Omental fat pad (tissue), 4 donors: ENCODE data around the gene HNMT. TPM values are rescaled to one million over a fixed set of nuclear protein-coding genes. Genes with fewer than 3 reads are reported as not detected.

ENCODE experiments used
- ATAC-seq: fragments of 150-250 bp; one replicate; pipeline ENCODE4 v1.9.1; 2016; ENCODE audit warnings: mild to moderate bottlenecking, moderate library complexity; ENCODE audit not compliant: low FRiP score
- DNase-seq: peaks from one replicate; pipeline ENCODE4 v3.0.0-alpha.2; 2019; ENCODE audit warnings: low spot score
- CTCF ChIP-seq, 3 donors: fragments of 450-650 bp; IDR thresholded peaks; one replicate each; pipeline ENCODE4 v1.5.1; 2016 to 2017; ENCODE audit warnings: antibody characterized with exemption in 3 of 3, mild to moderate bottlenecking in 3 of 3, moderate library complexity in 2 of 3
- total RNA-seq, 4 donors: library from RNA; depleted of rRNA; stranded (reverse); fragments of >200 nt; gene quantifications; one replicate each; pipeline ENCODE4 v1.1.0, GENCODE V29; 2016

HNMT gene
- total RNA-seq, 4 donors from 2014 or later = 69.4 to 160 (median 85.8) TPM

GRCh38 chr2:138026111-138027020 lies 62.1 kb downstream of the HNMT start:
- DNase-seq = no peak
- ATAC-seq = no peak
- no peak for TF ChIP-seq CTCF (IDR thresholded peaks at IDR 0.05)

DNA sequence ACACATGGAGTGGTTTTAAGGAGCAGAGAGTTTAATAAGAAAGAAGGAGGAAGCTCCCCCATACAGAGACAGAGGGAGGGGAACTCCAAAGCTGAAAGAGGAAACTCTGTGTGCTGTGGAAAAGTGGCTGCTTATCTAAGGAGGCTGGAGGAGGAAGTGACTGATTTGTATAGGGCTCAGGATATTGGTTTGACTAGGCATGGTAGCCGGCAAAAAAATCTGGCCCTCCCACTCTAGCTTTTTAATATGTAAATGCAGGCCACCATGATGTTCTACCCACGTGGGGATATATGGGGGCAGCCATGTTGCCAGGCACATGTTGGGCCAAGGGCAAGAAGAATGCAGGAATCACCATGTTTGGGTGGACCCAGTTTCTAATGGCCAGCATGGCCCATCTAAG lies 64.3 kb downstream of the HNMT start:
- ATAC-seq = no peak
- no peak for DNase-seq
- TF ChIP-seq CTCF (IDR thresholded peaks at IDR 0.05) = no peak

DNA sequence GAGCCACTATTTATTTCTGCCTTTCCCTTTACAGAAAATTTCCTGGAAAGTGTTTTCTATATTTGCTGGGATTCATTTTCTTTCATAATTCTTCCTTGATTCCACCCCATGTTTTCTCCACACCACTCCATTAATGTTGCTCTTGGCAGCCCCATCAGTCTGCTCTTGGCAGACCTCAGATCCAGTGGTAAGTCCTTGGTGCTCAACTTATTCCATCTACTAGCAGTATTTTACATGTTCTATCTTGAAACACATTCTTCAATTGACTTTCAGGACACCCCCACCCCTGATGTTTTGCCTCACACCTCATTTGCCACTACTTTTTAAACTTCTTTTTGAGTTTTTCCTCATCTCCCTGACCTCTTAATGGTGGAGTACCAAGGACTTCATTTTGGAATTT lies 65.0 kb downstream of the HNMT start:
- ATAC-seq (no peak), DNase-seq (no peak)
- TF ChIP-seq CTCF (IDR thresholded peaks at IDR 0.05) = no peak

DNA sequence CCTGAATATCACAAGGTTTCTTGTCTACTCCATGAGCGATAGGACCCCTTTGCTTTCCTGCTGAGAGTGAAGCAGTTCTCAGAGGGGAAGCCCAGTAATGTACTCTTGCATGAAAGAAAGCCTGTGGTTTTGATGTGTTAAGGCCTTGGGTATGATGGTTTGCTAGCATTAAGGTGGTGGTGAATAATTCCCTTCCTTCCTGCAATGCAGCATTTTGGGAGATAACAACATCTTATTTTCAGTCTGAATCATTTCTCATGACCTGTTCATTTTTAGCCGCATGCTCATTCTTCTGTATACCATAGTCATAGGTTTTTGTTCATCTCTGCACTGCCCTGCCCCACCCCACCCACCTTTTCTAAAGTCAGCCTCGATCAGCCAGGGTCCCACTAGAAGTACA lies 66.2 kb downstream of the HNMT start:
- no peak for ATAC-seq
- TF ChIP-seq CTCF (IDR thresholded peaks at IDR 0.05) = no peak

GRCh38 chr2:138032334-138032733 lies 68.1 kb downstream of the HNMT start:
- TF ChIP-seq CTCF (IDR thresholded peaks at IDR 0.05) = no peak
- ATAC-seq (no peak), DNase-seq (no peak)

More for the DNA sequence above, 66.2 kb downstream of the HNMT start:
- DNase-seq = no peak

DNA sequence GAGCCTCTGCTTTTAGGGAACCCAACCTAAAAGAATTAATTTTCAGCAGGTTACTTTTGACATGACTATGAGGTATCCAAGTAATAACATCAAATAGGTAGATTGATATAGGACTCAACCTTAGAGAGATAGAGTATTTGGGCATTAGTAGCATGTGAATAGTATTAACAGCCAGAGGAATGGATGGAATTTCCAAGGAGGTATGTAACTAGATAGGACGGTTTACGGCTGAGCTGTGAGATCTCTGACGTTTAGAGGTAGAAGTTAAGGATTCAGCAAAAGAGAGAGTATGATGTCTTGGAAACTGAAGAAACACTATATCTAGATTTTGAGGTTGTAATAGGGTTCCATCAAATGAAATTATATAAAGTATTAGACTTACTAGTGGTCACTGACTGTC lies 70.3 kb downstream of the HNMT start:
- no peak for DNase-seq
- TF ChIP-seq CTCF (IDR thresholded peaks at IDR 0.05) = no peak
- no peak for ATAC-seq
